B cell (primary cell): ENCODE results near the gene IGFL2. TPM values are rescaled to one million over a fixed set of nuclear protein-coding genes. Genes with fewer than 3 reads are reported as not detected.

Experiments
- ATAC-seq: fragments of 200-7000 bp; cut with Tn5 transposase; one replicate; pipeline ENCODE4 v1.10.0; 2021; ENCODE audit warnings: low read depth, mild to moderate bottlenecking, moderate number of reproducible peaks, moderate library complexity
- CTCF ChIA-PET: fragments of 350-600 bp; sonication (Branson Sonifier 250); formaldehyde crosslinking; loops from one replicate; lab custom pipeline; 2021; ENCODE audit warnings: antibody characterized with exemption, inconsistent platforms; lab: Charles Lee
- POLR2A ChIA-PET: fragments of 350-600 bp; sonication (Branson Sonifier 250); formaldehyde crosslinking; loops from one replicate; lab custom pipeline; 2021; ENCODE audit warnings: antibody characterized with exemption; lab: Charles Lee
- DNase-seq: peaks from one replicate; pipeline ENCODE4 v3.0.0; 2013
- H2AFZ ChIP-seq: 2 replicates; pipeline ENCODE4 v1.6.1; 2012; ENCODE audit warnings: mild to moderate bottlenecking, low read depth, low read length; ENCODE audit not compliant: insufficient read depth, poor library complexity, severe bottlenecking
- H3K27ac ChIP-seq, 2 donors: 1 replicate in 1 of 2; 2 replicates in 1 of 2; pipeline ENCODE4 v1.5.1; 2012 to 2013; ENCODE audit warnings: low read length in 2 of 2, mild to moderate bottlenecking in 2 of 2, moderate library complexity in 1 of 2
- H3K27me3 ChIP-seq, 4 experiments: fragments of 200-600 bp in 1 of 4; sonication (generic) in 1 of 4; replicated peaks in 1 of 4; 1 replicate in 2 of 4; 2 replicates in 2 of 4; pipeline versions ENCODE4 v1.6.1 to v1.7.0; 2013 to 2016; ENCODE audit warnings: low read length in 3 of 4, mild to moderate bottlenecking in 2 of 4, mixed read lengths in 1 of 4, moderate library complexity in 1 of 4; ENCODE audit not compliant: insufficient read depth in 4 of 4, control insufficient read depth in 3 of 4; ENCODE audit errors: control extremely low read depth in 1 of 4
- H3K36me3 ChIP-seq, 2 experiments: replicated peaks in 1 of 2; 1 replicate in 1 of 2; 2 replicates in 1 of 2; pipeline versions ENCODE4 v1.6.1 to v1.7.1; 2013; ENCODE audit warnings: low read length in 1 of 2; ENCODE audit not compliant: insufficient read depth in 2 of 2, control insufficient read depth in 1 of 2; ENCODE audit errors: control extremely low read depth in 1 of 2, extremely low read depth in 1 of 2
- H3K4me1 ChIP-seq, 2 donors: fragments of 200-600 bp in 1 of 2; sonication (generic) in 1 of 2; 1 replicate in 1 of 2; 2 replicates in 1 of 2; pipeline versions ENCODE4 v1.5.1 to v1.6.1; 2013 to 2017; ENCODE audit warnings: low read length in 2 of 2; ENCODE audit not compliant: control insufficient read depth in 2 of 2, insufficient read depth in 2 of 2
- H3K4me2 ChIP-seq: replicated peaks from 2 replicates; pipeline ENCODE3; 2012; ENCODE audit warnings: mild to moderate bottlenecking, low read depth, low read length; ENCODE audit not compliant: poor library complexity, severe bottlenecking
- H3K4me3 ChIP-seq, 5 experiments: fragments of 200-600 bp in 1 of 5; sonication (generic) in 1 of 5; 1 replicate in 3 of 5; 2 replicates in 2 of 5; pipeline versions ENCODE4 v1.5.1 to v1.7.0; 2011 to 2016; ENCODE audit warnings: low read length in 4 of 5, mild to moderate bottlenecking in 4 of 5, low read depth in 2 of 5, control low read depth in 1 of 5, moderate library complexity in 1 of 5; ENCODE audit not compliant: insufficient read depth in 1 of 5; ENCODE audit errors: control extremely low read depth in 1 of 5, extremely low read depth in 1 of 5
- H3K79me2 ChIP-seq: fragments of 200-600 bp; sonication (generic); one replicate; pipeline ENCODE4 v1.6.0; 2016; ENCODE audit warnings: low read length; ENCODE audit not compliant: control insufficient read depth, insufficient read depth
- H3K9ac ChIP-seq: fragments of 200-600 bp; sonication (generic); 2 replicates; pipeline ENCODE4 v1.6.1; 2017; ENCODE audit warnings: mild to moderate bottlenecking, low read length, moderate library complexity
- H3K9me3 ChIP-seq, 3 donors: one replicate each; pipeline versions ENCODE4 v1.6.1 to v1.7.1; 2013; ENCODE audit warnings: low read length in 2 of 3; ENCODE audit not compliant: control insufficient read depth in 2 of 3, insufficient read depth in 1 of 3; ENCODE audit errors: control extremely low read depth in 1 of 3
- H4K20me1 ChIP-seq: 2 replicates; pipeline ENCODE4 v1.6.0; 2012; ENCODE audit warnings: mild to moderate bottlenecking, low read length; ENCODE audit not compliant: insufficient read depth, control insufficient read depth, poor library complexity, severe bottlenecking
- H3K27ac Mint-ChIP-seq: one replicate; pipeline ENCODE4 v1.8.0; 2021; ENCODE audit warnings: mixed read lengths
- H3K27me3 Mint-ChIP-seq: one replicate; pipeline ENCODE4 v1.8.0; 2021; ENCODE audit warnings: mixed read lengths
- H3K4me1 Mint-ChIP-seq: one replicate; pipeline ENCODE4 v1.8.0; 2021; ENCODE audit warnings: mixed read lengths
- H3K4me3 Mint-ChIP-seq: one replicate; pipeline ENCODE4 v1.8.0; 2021; ENCODE audit warnings: mixed read lengths
- H3K9me3 Mint-ChIP-seq: one replicate; pipeline ENCODE4 v1.8.0; 2022; ENCODE audit warnings: mixed read lengths; ENCODE audit not compliant: insufficient read depth
- EZH2 ChIP-seq: IDR thresholded peaks from 2 replicates; pipeline ENCODE4 v1.6.1; 2012; ENCODE audit warnings: borderline replicate concordance, low read depth, mild to moderate bottlenecking, moderate library complexity, low read length; ENCODE audit not compliant: insufficient read depth, poor library complexity, severe bottlenecking
- WGBS: methylation state at CpG from one replicate; pipeline ENCODE4 v1.1.5; 2013; ENCODE audit warnings: missing lambda C conversion rate; ENCODE audit not compliant: insufficient coverage; 5-methylcytosine and 5-hydroxymethylcytosine counted together
- intact Hi-C: fragments of 100-400 bp; cut with micrococcal nuclease; formaldehyde crosslinking; loops from one replicate; pipeline ENCODE4 v1.10.0; 2022
- polyA plus RNA-seq: library from polyadenylated mRNA; depleted of rRNA; stranded (reverse); fragments of >200 nt; gene quantifications from 2 replicates; pipeline ENCODE4 v1.2.3, GENCODE V29; 2012
- total RNA-seq, 2 donors: library from RNA; stranded (reverse); fragments of 120-200 nt in 1 of 2; gene quantifications; 1 replicate in 1 of 2; 2 replicates in 1 of 2; pipeline versions ENCODE4 v1.2.3 to v1.2.4, GENCODE V29; 2013 to 2022
- TF ChIP-seq, protein P1 (sequence below): fragments of 200-600 bp; IDR thresholded peaks from one replicate; pipeline ENCODE4 v1.8.0; 2022; ENCODE audit warnings: antibody characterized with exemption, mild to moderate bottlenecking

IGFL2 gene
- total and polyA plus RNA-seq, 2 donors (not counting 1 experiment from before 2014, with no cell fraction given), result not detected

DNA sequence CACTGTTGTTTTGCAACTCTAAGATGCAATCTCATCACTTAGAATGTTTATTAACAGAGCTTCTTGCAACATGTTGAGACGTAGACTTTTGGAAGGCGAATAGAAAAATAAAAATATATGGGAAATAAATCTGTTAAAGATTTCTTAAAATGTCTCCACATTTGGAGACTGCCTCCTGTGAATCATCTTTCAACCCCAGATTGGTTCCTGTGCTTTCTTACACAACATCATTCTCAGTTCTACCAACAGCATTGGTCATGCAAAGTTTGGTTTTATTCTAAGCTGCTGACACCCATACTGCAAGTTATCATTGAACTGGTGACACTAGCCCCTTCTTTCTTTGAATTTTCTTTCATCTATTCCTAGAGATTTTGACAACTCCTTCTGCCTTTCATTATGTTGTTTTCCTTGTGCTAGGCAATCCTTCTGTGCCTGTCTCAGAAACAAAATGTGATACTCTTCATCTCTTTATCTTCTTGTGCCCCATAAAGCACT lies 21.9 kb upstream of the IGFL2 start:
- TF ChIP-seq EZH2, result no peak
- TF ChIP-seq, protein P1, sequence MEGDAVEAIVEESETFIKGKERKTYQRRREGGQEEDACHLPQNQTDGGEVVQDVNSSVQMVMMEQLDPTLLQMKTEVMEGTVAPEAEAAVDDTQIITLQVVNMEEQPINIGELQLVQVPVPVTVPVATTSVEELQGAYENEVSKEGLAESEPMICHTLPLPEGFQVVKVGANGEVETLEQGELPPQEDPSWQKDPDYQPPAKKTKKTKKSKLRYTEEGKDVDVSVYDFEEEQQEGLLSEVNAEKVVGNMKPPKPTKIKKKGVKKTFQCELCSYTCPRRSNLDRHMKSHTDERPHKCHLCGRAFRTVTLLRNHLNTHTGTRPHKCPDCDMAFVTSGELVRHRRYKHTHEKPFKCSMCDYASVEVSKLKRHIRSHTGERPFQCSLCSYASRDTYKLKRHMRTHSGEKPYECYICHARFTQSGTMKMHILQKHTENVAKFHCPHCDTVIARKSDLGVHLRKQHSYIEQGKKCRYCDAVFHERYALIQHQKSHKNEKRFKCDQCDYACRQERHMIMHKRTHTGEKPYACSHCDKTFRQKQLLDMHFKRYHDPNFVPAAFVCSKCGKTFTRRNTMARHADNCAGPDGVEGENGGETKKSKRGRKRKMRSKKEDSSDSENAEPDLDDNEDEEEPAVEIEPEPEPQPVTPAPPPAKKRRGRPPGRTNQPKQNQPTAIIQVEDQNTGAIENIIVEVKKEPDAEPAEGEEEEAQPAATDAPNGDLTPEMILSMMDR, result no peak
- H3K4me3 ChIP-seq, result no peak overlapping the region
- no peak overlapping the region for H3K27ac ChIP-seq
- ATAC-seq (no peak), DNase-seq (no peak)
- H3K9me3 ChIP-seq, result no peaks in the 10 kb centered on the region
- H3K27me3 ChIP-seq, result peaks cover 0 to 6% (median 0%) of the 10 kb centered on the region in 4 experiments
- CTCF ChIA-PET, result interaction anchor here (0.6 kb wide), 1 partner anchor 1216 kb away, joined by 3 read pairs; no protein-coding TSS in a partner anchor
- H3K4me1 ChIP-seq, result peaks cover 0 to 8% of the 10 kb centered on the region in 2 donors
- intact Hi-C loops, result no loop called here
- no peak overlapping the region for H2AFZ ChIP-seq
- no peaks in the 10 kb centered on the region for H4K20me1 ChIP-seq
- POLR2A ChIA-PET, result no interaction called here
- Mint-ChIP-seq H3K4me3 (no peak overlapping the region), H3K4me1 (peaks cover 2% of the 10 kb centered on the region), H3K27me3 (peaks cover 52% of the 10 kb centered on the region), H3K9me3 (no peaks in the 10 kb centered on the region), H3K27ac (no peak overlapping the region)
- H3K36me3 ChIP-seq, result no peaks in the 10 kb centered on the region
- H3K4me2 ChIP-seq, result no peak overlapping the region
- no peaks in the 10 kb centered on the region for H3K79me2 ChIP-seq
- H3K9ac ChIP-seq, result no peak overlapping the region
- WGBS, result no CpG with 5 or more reads among the region's 2 CpGs

DNA sequence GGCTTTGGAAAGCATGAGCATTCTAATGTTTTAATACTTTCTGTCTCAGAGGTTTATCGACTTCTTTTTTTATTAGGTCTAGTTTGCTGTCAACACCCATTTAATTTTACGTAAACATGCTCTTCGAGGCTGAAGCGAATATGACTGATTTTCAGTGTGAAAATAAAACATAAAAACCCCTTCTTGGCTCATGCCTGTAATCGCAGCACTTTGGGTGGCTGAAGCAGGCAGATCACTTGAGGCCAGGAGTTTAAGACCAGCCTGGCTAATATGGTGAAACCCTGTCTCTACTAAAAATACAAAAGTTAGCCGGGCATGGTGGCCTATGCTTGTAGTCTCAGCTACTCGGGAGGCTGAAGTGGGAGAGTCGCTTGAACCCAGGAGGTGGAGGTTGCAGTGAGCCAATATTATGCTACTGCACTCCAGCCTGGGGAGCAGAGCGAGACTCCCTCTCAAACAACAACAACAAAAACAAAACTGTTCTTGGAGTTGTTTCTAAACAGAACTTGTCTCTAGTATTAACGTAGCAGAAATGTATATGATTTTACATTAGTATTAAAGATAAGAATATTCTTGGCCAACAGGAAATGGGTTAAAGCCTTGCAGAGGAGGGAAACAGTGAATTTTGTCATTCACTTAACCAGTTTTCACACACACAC lies 16.4 kb upstream of the IGFL2 start:
- Histone ChIP-seq H2AFZ (no peak overlapping the region), H4K20me1 (no peaks in the 10 kb centered on the region), H3K36me3 (no peaks in the 10 kb centered on the region), H3K4me2 (no peak overlapping the region), H3K27me3 (peaks cover 0 to 14% (median 3%) of the 10 kb centered on the region in 4 experiments), H3K9ac (no peak overlapping the region), H3K9me3 (no peaks in the 10 kb centered on the region), H3K4me1 (no peaks in the 10 kb centered on the region), H3K27ac (no peak overlapping the region), H3K79me2 (no peaks in the 10 kb centered on the region), H3K4me3 (no peak overlapping the region)
- intact Hi-C loops, result no loop called here
- TF ChIP-seq EZH2, result no peak
- TF ChIP-seq, protein P1, result no peak
- DNase-seq, result no peak
- ChIA-PET POLR2A (no interaction called here), CTCF (no interaction called here)
- peaks cover 56% of the 10 kb centered on the region for H3K27me3 Mint-ChIP-seq
- no CpG with 5 or more reads among the region's 10 CpGs for WGBS
- H3K4me3 Mint-ChIP-seq, result no peak overlapping the region
- H3K4me1 Mint-ChIP-seq, result no peaks in the 10 kb centered on the region
- no peak for ATAC-seq
- H3K9me3 Mint-ChIP-seq, result no peaks in the 10 kb centered on the region
- no peak overlapping the region for H3K27ac Mint-ChIP-seq
